Measurements from ENCODE around the gene PNRC2.

- TF ChIP-seq EZH2 (IDR thresholded peaks at IDR 0.05) (no peak), POLR2AphosphoS5 (IDR thresholded peaks at IDR 0.05; ENCODE audit: borderline replicate concordance, low read depth, low read length) (no peak)
Measured at GRCh38 chr1:24004132-24004531, 44.5 kb downstream of the PNRC2 start.
